GM23338 (cell line): Measurements from ENCODE around the gene ZG16B. TPM values are rescaled to one million over a fixed set of nuclear protein-coding genes. Genes with fewer than 3 reads are reported as not detected.

Source experiments
- ATAC-seq: fragments of 200-7000 bp; cut with Tn5 transposase; 3 replicates; pipeline ENCODE4 v1.9.1; 2020
- DNase-seq: peaks from one replicate; pipeline ENCODE4 v3.0.0-alpha.2; 2015; ENCODE audit warnings: low spot score
- H2AFZ ChIP-seq: fragments of 200-600 bp; sonication (generic); 2 replicates; pipeline ENCODE4 v1.8.0; 2016; ENCODE audit warnings: antibody characterized with exemption, mild to moderate bottlenecking, moderate library complexity
- H3F3A ChIP-seq: fragments of 200-600 bp; sonication (generic); replicated peaks from 2 replicates; pipeline ENCODE4 v1.8.0; 2017; ENCODE audit warnings: antibody characterized with exemption, mixed run types, low read depth
- H3K27ac ChIP-seq: fragments of 200-600 bp; sonication (generic); 2 replicates; pipeline ENCODE4 v1.6.1; 2016; ENCODE audit warnings: low read depth
- H3K27me3 ChIP-seq: fragments of 200-600 bp; sonication (generic); 2 replicates; pipeline ENCODE4 v1.8.0; 2016; ENCODE audit warnings: mild to moderate bottlenecking, mixed run types, moderate library complexity; ENCODE audit not compliant: insufficient read depth
- H3K36me3 ChIP-seq: fragments of 200-600 bp; sonication (generic); 2 replicates; pipeline ENCODE4 v1.8.0; 2016; ENCODE audit warnings: mild to moderate bottlenecking; ENCODE audit not compliant: insufficient read depth
- H3K4me1 ChIP-seq: fragments of 200-600 bp; sonication (generic); 2 replicates; pipeline ENCODE4 v1.8.0; 2016; ENCODE audit warnings: mild to moderate bottlenecking, moderate library complexity; ENCODE audit not compliant: insufficient read depth
- H3K4me2 ChIP-seq: fragments of 200-600 bp; sonication (generic); 2 replicates; pipeline ENCODE4 v1.7.1; 2017; ENCODE audit warnings: mixed run types
- H3K4me3 ChIP-seq: fragments of 200-600 bp; sonication (generic); 2 replicates; pipeline ENCODE4 v1.6.1; 2016; ENCODE audit warnings: mixed run types
- H3K79me2 ChIP-seq: fragments of 200-600 bp; sonication (generic); replicated peaks from 2 replicates; pipeline ENCODE4 v1.8.0; 2017; ENCODE audit warnings: mild to moderate bottlenecking; ENCODE audit not compliant: insufficient read depth
- H3K9me2 ChIP-seq: fragments of 200-600 bp; sonication (generic); 2 replicates; pipeline ENCODE4 v1.8.0; 2017; ENCODE audit not compliant: insufficient read depth
- H4K20me1 ChIP-seq: fragments of 200-600 bp; sonication (generic); replicated peaks from 2 replicates; pipeline ENCODE4 v1.8.0; 2017; ENCODE audit warnings: mild to moderate bottlenecking; ENCODE audit not compliant: insufficient read depth
- H3K27ac Mint-ChIP-seq: 2 replicates; pipeline ENCODE4 v1.8.0; 2020; ENCODE audit warnings: inconsistent platforms, mild to moderate bottlenecking, moderate library complexity, mixed read lengths
- H3K27me3 Mint-ChIP-seq: 3 replicates; pipeline ENCODE4 v1.8.0; 2022; ENCODE audit warnings: low read depth, mild to moderate bottlenecking, moderate library complexity, mixed read lengths, inconsistent platforms; ENCODE audit not compliant: insufficient read depth, poor library complexity
- H3K36me3 Mint-ChIP-seq: 3 replicates; pipeline ENCODE4 v1.8.0; 2021; ENCODE audit warnings: low read depth, mild to moderate bottlenecking, inconsistent platforms, moderate library complexity, mixed read lengths
- H3K4me1 Mint-ChIP-seq: 3 replicates; pipeline ENCODE4 v1.8.0; 2020; ENCODE audit warnings: mild to moderate bottlenecking, inconsistent platforms, mixed read lengths
- H3K4me3 Mint-ChIP-seq: 3 replicates; pipeline ENCODE4 v1.8.0; 2021; ENCODE audit warnings: moderate library complexity, mild to moderate bottlenecking, inconsistent platforms, mixed read lengths
- H3K9me3 Mint-ChIP-seq: 3 replicates; pipeline ENCODE4 v1.8.0; 2020; ENCODE audit warnings: moderate library complexity, mild to moderate bottlenecking, inconsistent platforms, mixed read lengths
- EZH2 ChIP-seq: fragments of 200-600 bp; sonication (generic); IDR thresholded peaks from one replicate; pipeline ENCODE4 v1.8.0; 2017; ENCODE audit warnings: antibody characterized with exemption, mild to moderate bottlenecking, low read depth; ENCODE audit not compliant: unreplicated experiment
- EZH2phosphoT487 ChIP-seq: fragments of 200-600 bp; sonication (generic); IDR thresholded peaks from one replicate; pipeline ENCODE4 v1.8.1; 2018; ENCODE audit warnings: antibody characterized with exemption; ENCODE audit not compliant: unreplicated experiment
- JUNB ChIP-seq: IDR thresholded peaks from one replicate; pipeline ENCODE4 v1.6.1; 2016; ENCODE audit warnings: antibody characterized with exemption; ENCODE audit not compliant: unreplicated experiment
- POLR2AphosphoS5 ChIP-seq: IDR thresholded peaks from 2 replicates; pipeline ENCODE4 v1.6.1; 2016; ENCODE audit warnings: antibody characterized with exemption, low read depth
- STAT1 ChIP-seq: IDR thresholded peaks from one replicate; pipeline ENCODE4 v1.6.1; 2016; ENCODE audit warnings: antibody characterized with exemption; ENCODE audit not compliant: unreplicated experiment
- ZNF114 ChIP-seq: fragments of 250-450 bp; sonication (Bioruptor Pico); IDR thresholded peaks from 2 replicates; pipeline ENCODE4 v1.5.0; 2020; ENCODE audit warnings: mild to moderate bottlenecking, moderate library complexity
- ZNF331 ChIP-seq: fragments of 250-450 bp; sonication (Bioruptor Pico); IDR thresholded peaks from 2 replicates; pipeline ENCODE4 v1.5.0; 2020; ENCODE audit warnings: low read depth, mild to moderate bottlenecking, moderate library complexity
- polyA plus RNA-seq: library from polyadenylated mRNA; unstranded; fragments of >200 nt; fragmentation: Nextera tagmentation; extraction: Ambion mirVana; gene quantifications from 2 replicates; pipeline ENCODE4 v1.2.1, GENCODE V29; 2016
- total RNA-seq: library from RNA; depleted of rRNA; stranded (reverse); fragments of >200 nt; shearing (Covaris generic); gene quantifications from 2 replicates; pipeline ENCODE4 v1.2.3, GENCODE V29; 2014
- TF ChIP-seq, protein P1 (sequence below): IDR thresholded peaks from one replicate; pipeline ENCODE4 v1.6.1; 2018; ENCODE audit warnings: antibody characterized with exemption; ENCODE audit not compliant: unreplicated experiment
- TF ChIP-seq, protein P2 (sequence below): IDR thresholded peaks from 2 replicates; pipeline ENCODE4 v1.6.1; 2016; ENCODE audit warnings: antibody characterized with exemption
- TF ChIP-seq, protein P3 (sequence below), 2 experiments: fragments of 200-600 bp in 1 of 2; sonication (generic) in 1 of 2; conservative IDR thresholded peaks; 2 replicates each; pipeline versions ENCODE4 v1.5.1 to v1.6.1; 2016 to 2017; ENCODE audit warnings: antibody characterized with exemption in 2 of 2, low read depth in 2 of 2, mild to moderate bottlenecking in 2 of 2, moderate library complexity in 1 of 2
- TF ChIP-seq, protein P4 (sequence below): fragments of 250-450 bp; sonication (Bioruptor Pico); IDR thresholded peaks from 2 replicates; pipeline ENCODE4 v1.5.0; 2020; ENCODE audit warnings: mild to moderate bottlenecking, moderate library complexity

The ZG16B gene
- total and polyA plus RNA-seq, 2 experiments from 2014 or later, result not detected

DNA sequence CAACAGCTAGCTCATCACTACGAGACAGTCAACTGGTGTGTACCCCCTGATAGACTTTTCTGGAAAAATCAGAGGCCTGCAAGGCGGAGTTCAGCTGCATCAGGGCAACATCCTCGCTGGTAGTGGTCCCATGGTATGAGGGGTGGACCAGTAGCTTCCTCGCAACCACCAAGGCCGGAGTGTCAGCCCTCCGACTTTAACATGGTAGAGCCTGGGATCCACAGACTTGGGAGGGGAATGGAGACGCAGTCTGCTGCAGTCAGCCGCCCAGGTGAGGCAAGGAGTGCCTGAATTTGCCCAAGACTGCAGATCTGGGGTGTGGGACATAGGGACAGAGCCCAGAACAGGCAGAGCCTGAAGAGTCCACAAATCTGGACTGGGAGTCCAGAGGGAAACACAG is 13.4 kb downstream of the ZG16B start:
- Histone ChIP-seq H2AFZ (no peak overlapping the region), H3K27ac (no peak overlapping the region), H3K4me1 (no peaks in the 10 kb centered on the region), H3F3A (no peaks in the 10 kb centered on the region), H4K20me1 (no peaks in the 10 kb centered on the region), H3K36me3 (no peaks in the 10 kb centered on the region), H3K4me3 (no peak overlapping the region), H3K79me2 (no peaks in the 10 kb centered on the region), H3K27me3 (peaks cover 13% of the 10 kb centered on the region; the same call in 1 of the 2 replicates), H3K9me2 (no peaks in the 10 kb centered on the region), H3K4me2 (no peak overlapping the region)
- no peak for TF ChIP-seq ZNF114 (CRISPR knock-in tag)
- TF ChIP-seq, protein P1, sequence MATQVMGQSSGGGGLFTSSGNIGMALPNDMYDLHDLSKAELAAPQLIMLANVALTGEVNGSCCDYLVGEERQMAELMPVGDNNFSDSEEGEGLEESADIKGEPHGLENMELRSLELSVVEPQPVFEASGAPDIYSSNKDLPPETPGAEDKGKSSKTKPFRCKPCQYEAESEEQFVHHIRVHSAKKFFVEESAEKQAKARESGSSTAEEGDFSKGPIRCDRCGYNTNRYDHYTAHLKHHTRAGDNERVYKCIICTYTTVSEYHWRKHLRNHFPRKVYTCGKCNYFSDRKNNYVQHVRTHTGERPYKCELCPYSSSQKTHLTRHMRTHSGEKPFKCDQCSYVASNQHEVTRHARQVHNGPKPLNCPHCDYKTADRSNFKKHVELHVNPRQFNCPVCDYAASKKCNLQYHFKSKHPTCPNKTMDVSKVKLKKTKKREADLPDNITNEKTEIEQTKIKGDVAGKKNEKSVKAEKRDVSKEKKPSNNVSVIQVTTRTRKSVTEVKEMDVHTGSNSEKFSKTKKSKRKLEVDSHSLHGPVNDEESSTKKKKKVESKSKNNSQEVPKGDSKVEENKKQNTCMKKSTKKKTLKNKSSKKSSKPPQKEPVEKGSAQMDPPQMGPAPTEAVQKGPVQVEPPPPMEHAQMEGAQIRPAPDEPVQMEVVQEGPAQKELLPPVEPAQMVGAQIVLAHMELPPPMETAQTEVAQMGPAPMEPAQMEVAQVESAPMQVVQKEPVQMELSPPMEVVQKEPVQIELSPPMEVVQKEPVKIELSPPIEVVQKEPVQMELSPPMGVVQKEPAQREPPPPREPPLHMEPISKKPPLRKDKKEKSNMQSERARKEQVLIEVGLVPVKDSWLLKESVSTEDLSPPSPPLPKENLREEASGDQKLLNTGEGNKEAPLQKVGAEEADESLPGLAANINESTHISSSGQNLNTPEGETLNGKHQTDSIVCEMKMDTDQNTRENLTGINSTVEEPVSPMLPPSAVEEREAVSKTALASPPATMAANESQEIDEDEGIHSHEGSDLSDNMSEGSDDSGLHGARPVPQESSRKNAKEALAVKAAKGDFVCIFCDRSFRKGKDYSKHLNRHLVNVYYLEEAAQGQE, result no peak
- no peak for TF ChIP-seq EZH2
- TF ChIP-seq EZH2phosphoT487, result no peak
- no peak for TF ChIP-seq ZNF331 (CRISPR knock-in tag)
- no peak for TF ChIP-seq JUNB
- TF ChIP-seq, protein P2, sequence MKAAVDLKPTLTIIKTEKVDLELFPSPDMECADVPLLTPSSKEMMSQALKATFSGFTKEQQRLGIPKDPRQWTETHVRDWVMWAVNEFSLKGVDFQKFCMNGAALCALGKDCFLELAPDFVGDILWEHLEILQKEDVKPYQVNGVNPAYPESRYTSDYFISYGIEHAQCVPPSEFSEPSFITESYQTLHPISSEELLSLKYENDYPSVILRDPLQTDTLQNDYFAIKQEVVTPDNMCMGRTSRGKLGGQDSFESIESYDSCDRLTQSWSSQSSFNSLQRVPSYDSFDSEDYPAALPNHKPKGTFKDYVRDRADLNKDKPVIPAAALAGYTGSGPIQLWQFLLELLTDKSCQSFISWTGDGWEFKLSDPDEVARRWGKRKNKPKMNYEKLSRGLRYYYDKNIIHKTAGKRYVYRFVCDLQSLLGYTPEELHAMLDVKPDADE, result no peak
- TF ChIP-seq POLR2AphosphoS5, result no peak
- TF ChIP-seq, protein P3, sequence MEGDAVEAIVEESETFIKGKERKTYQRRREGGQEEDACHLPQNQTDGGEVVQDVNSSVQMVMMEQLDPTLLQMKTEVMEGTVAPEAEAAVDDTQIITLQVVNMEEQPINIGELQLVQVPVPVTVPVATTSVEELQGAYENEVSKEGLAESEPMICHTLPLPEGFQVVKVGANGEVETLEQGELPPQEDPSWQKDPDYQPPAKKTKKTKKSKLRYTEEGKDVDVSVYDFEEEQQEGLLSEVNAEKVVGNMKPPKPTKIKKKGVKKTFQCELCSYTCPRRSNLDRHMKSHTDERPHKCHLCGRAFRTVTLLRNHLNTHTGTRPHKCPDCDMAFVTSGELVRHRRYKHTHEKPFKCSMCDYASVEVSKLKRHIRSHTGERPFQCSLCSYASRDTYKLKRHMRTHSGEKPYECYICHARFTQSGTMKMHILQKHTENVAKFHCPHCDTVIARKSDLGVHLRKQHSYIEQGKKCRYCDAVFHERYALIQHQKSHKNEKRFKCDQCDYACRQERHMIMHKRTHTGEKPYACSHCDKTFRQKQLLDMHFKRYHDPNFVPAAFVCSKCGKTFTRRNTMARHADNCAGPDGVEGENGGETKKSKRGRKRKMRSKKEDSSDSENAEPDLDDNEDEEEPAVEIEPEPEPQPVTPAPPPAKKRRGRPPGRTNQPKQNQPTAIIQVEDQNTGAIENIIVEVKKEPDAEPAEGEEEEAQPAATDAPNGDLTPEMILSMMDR (conservative IDR thresholded peaks at IDR 0.05; ENCODE audit: low read depth in 2 of 2), result no peak
- TF ChIP-seq, protein P4, sequence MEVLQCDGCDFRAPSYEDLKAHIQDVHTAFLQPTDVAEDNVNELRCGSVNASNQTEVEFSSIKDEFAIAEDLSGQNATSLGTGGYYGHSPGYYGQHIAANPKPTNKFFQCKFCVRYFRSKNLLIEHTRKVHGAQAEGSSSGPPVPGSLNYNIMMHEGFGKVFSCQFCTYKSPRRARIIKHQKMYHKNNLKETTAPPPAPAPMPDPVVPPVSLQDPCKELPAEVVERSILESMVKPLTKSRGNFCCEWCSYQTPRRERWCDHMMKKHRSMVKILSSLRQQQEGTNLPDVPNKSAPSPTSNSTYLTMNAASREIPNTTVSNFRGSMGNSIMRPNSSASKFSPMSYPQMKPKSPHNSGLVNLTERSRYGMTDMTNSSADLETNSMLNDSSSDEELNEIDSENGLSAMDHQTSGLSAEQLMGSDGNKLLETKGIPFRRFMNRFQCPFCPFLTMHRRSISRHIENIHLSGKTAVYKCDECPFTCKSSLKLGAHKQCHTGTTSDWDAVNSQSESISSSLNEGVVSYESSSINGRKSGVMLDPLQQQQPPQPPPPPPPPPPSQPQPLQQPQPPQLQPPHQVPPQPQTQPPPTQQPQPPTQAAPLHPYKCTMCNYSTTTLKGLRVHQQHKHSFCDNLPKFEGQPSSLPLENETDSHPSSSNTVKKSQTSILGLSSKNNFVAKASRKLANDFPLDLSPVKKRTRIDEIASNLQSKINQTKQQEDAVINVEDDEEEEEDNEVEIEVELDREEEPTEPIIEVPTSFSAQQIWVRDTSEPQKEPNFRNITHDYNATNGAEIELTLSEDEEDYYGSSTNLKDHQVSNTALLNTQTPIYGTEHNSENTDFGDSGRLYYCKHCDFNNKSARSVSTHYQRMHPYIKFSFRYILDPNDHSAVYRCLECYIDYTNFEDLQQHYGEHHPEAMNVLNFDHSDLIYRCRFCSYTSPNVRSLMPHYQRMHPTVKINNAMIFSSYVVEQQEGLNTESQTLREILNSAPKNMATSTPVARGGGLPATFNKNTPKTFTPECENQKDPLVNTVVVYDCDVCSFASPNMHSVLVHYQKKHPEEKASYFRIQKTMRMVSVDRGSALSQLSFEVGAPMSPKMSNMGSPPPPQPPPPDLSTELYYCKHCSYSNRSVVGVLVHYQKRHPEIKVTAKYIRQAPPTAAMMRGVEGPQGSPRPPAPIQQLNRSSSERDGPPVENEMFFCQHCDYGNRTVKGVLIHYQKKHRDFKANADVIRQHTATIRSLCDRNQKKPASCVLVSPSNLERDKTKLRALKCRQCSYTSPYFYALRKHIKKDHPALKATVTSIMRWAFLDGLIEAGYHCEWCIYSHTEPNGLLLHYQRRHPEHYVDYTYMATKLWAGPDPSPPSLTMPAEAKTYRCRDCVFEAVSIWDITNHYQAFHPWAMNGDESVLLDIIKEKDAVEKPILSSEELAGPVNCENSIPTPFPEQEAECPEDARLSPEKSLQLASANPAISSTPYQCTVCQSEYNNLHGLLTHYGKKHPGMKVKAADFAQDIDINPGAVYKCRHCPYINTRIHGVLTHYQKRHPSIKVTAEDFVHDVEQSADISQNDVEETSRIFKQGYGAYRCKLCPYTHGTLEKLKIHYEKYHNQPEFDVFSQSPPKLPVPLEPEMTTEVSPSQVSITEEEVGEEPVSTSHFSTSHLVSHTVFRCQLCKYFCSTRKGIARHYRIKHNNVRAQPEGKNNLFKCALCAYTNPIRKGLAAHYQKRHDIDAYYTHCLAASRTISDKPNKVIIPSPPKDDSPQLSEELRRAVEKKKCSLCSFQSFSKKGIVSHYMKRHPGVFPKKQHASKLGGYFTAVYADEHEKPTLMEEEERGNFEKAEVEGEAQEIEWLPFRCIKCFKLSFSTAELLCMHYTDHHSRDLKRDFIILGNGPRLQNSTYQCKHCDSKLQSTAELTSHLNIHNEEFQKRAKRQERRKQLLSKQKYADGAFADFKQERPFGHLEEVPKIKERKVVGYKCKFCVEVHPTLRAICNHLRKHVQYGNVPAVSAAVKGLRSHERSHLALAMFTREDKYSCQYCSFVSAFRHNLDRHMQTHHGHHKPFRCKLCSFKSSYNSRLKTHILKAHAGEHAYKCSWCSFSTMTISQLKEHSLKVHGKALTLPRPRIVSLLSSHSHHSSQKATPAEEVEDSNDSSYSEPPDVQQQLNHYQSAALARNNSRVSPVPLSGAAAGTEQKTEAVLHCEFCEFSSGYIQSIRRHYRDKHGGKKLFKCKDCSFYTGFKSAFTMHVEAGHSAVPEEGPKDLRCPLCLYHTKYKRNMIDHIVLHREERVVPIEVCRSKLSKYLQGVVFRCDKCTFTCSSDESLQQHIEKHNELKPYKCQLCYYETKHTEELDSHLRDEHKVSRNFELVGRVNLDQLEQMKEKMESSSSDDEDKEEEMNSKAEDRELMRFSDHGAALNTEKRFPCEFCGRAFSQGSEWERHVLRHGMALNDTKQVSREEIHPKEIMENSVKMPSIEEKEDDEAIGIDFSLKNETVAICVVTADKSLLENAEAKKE (CRISPR knock-in tag), result no peak
- no peak for TF ChIP-seq STAT1
- no peak overlapping the region for H3K4me3 Mint-ChIP-seq
- no peak for ATAC-seq
- H3K36me3 Mint-ChIP-seq, result no peaks in the 10 kb centered on the region
- H3K27me3 Mint-ChIP-seq, result peaks cover 13% of the 10 kb centered on the region
- H3K27ac Mint-ChIP-seq, result no peak overlapping the region
- DNase-seq, result no peak
- H3K9me3 Mint-ChIP-seq, result peaks cover 9% of the 10 kb centered on the region
- peaks cover 5% of the 10 kb centered on the region; the same call in 1 of the 3 replicates for H3K4me1 Mint-ChIP-seq
